Erythroblast (primary cell): Measurements from ENCODE around the gene CDHR2.

ENCODE experiments used
- GATA1 ChIP-seq: IDR thresholded peaks from 2 replicates; pipeline ENCODE4 v1.6.1; 2011; ENCODE audit warnings: low read depth, mild to moderate bottlenecking, control low read depth, low read length, moderate library complexity
- POLR2A ChIP-seq: IDR thresholded peaks from 2 replicates; pipeline ENCODE4 v1.6.1; 2011; ENCODE audit warnings: mild to moderate bottlenecking, low read length

DNA sequence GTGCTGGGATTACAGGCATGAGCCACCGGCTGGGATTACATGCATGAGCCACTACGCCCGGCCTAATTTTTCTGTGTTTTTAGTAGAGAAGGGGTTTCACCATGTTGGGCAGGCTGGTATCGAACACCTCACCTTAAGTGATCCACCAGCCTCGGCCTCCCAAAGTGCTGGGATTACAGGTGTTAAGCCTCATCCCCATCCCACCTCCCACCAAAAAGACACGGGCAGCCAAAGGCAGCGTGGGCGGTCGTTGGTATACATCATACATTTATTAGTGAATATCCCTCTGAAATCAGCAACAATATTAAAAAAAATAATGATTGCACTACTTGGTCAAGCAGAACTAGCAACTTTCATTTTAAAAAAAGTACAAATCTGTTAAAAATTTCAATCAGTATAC lies 22.7 kb upstream of the CDHR2 start:
- no peak for TF ChIP-seq POLR2A
- no peak for TF ChIP-seq GATA1
